PC-9 (cell line): ENCODE measurements around the gene DCAF15. TPM values are rescaled to one million over a fixed set of nuclear protein-coding genes. Genes with fewer than 3 reads are reported as not detected.

Experiments used
- BruUV-seq: library from RNA; stranded (reverse); fragments of 400-500 nt; replicated peaks from 2 replicates; lab custom pipeline; 2021; lab: Mats Ljungman, UMichigan
- CTCF ChIA-PET: fragments of 300-600 bp; sonication (Branson Sonifier 250); formaldehyde crosslinking; loops from one replicate; lab custom pipeline; 2022; ENCODE audit warnings: antibody characterized with exemption; lab: Charles Lee
- POLR2A ChIA-PET: fragments of 300-600 bp; sonication (Branson Sonifier 250); formaldehyde crosslinking; loops from one replicate; lab custom pipeline; 2022; ENCODE audit warnings: antibody characterized with exemption; ENCODE audit not compliant: unreplicated experiment; lab: Charles Lee
- DNase-seq, 2 experiments: peaks; one replicate each; pipeline versions ENCODE4 v3.0.0 to v3.0.0-alpha.2; 2015 to 2022; ENCODE audit warnings: mixed read lengths in 1 of 2
- H2AFZ ChIP-seq: fragments of 200-600 bp; sonication (generic); 2 replicates; pipeline ENCODE4 v1.8.1; 2017; ENCODE audit warnings: antibody characterized with exemption
- H3F3A ChIP-seq: fragments of 200-600 bp; sonication (generic); 2 replicates; pipeline ENCODE4 v1.8.1; 2017; ENCODE audit warnings: antibody characterized with exemption, mild to moderate bottlenecking, low read depth; ENCODE audit not compliant: insufficient read depth
- H3K27ac ChIP-seq: fragments of 200-600 bp; sonication (generic); 2 replicates; pipeline ENCODE4 v1.6.1; 2016; ENCODE audit warnings: mixed run types
- H3K27me3 ChIP-seq: fragments of 200-600 bp; sonication (generic); 2 replicates; pipeline ENCODE4 v1.6.1; 2016; ENCODE audit warnings: low read depth, mixed run types; ENCODE audit not compliant: insufficient read depth
- H3K36me3 ChIP-seq: fragments of 200-600 bp; sonication (generic); 2 replicates; pipeline ENCODE4 v1.6.1; 2016; ENCODE audit warnings: low read depth, mixed run types
- H3K4me1 ChIP-seq: fragments of 200-600 bp; sonication (generic); replicated peaks from 2 replicates; pipeline ENCODE4 v1.6.1; 2016; ENCODE audit warnings: mixed run types; ENCODE audit not compliant: insufficient read depth
- H3K4me2 ChIP-seq: fragments of 200-600 bp; sonication (generic); 2 replicates; pipeline ENCODE4 v1.6.1; 2017; ENCODE audit warnings: mixed run types
- H3K4me3 ChIP-seq: fragments of 200-600 bp; sonication (generic); 2 replicates; pipeline ENCODE4 v1.6.1; 2016; ENCODE audit warnings: mixed run types
- H3K79me2 ChIP-seq: fragments of 200-600 bp; sonication (generic); 2 replicates; pipeline ENCODE4 v1.6.1; 2017; ENCODE audit warnings: low read depth, mixed run types
- H3K9me2 ChIP-seq: fragments of 200-600 bp; sonication (generic); 2 replicates; pipeline ENCODE4 v1.8.1; 2017; ENCODE audit warnings: mild to moderate bottlenecking; ENCODE audit not compliant: insufficient read depth
- H3K9me3 ChIP-seq: fragments of 200-600 bp; sonication (generic); 2 replicates; pipeline ENCODE4 v1.8.1; 2016; ENCODE audit warnings: low read depth; ENCODE audit not compliant: insufficient read depth
- H4K20me1 ChIP-seq: fragments of 200-600 bp; sonication (generic); 2 replicates; pipeline ENCODE4 v1.8.1; 2017; ENCODE audit not compliant: insufficient read depth
- CTCF ChIP-seq: fragments of 200-600 bp; sonication (generic); conservative IDR thresholded peaks from 2 replicates; pipeline ENCODE4 v1.6.1; 2017; ENCODE audit warnings: mixed run types, antibody characterized with exemption, mild to moderate bottlenecking, moderate library complexity
- EZH2 ChIP-seq: fragments of 200-600 bp; sonication (generic); IDR thresholded peaks from 2 replicates; pipeline ENCODE4 v1.8.0; 2017; ENCODE audit warnings: antibody characterized with exemption, low read depth
- intact Hi-C: fragments of 100-400 bp; cut with micrococcal nuclease; formaldehyde crosslinking; loops from one replicate; pipeline ENCODE4 v1.10.0; 2022; ENCODE audit not compliant: unreplicated experiment
- total RNA-seq: library from RNA; stranded (reverse); gene quantifications from 2 replicates; pipeline ENCODE4 v1.2.3, GENCODE V29; 2021

The DCAF15 gene
- total RNA-seq, 1 experiment from 2014 or later = 35.3 TPM

DNA sequence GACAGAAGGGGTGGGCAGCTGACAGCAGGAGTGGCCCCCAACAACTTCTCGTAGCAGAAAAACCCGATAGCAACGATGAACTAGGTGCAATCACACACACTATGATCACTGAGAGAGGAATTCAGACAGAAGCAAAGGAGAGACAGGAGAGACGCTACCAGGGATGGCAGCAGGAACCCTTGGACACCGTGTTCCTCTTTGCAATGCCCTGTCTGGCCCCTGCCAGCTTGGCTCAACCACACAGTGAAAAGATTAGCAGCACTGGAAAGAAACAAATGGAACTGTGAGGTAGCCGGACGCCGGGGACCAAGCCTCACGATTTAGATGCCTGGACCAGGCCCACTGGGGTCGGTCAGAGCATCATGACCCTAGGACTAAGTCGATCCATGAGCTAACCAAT lies 23.6 kb downstream of the DCAF15 start:
- no peaks in the 10 kb centered on the region for H3K9me3 ChIP-seq
- H3F3A ChIP-seq = peaks cover 22% of the 10 kb centered on the region
- BruUV-seq = no TSS peak
- TF ChIP-seq EZH2 = no peak
- no peak for TF ChIP-seq CTCF
- no peaks in the 10 kb centered on the region for H3K4me1 ChIP-seq
- no peak for DNase-seq
- intact Hi-C loops = no loop called here
- no peaks in the 10 kb centered on the region for H3K27me3 ChIP-seq
- no peak overlapping the region for H3K4me2 ChIP-seq
- no peaks in the 10 kb centered on the region for H3K36me3 ChIP-seq
- no peak overlapping the region for H2AFZ ChIP-seq
- POLR2A ChIA-PET = no interaction called here
- no peaks in the 10 kb centered on the region for H4K20me1 ChIP-seq
- no peak overlapping the region for H3K4me3 ChIP-seq
- no peaks in the 10 kb centered on the region for H3K9me2 ChIP-seq
- H3K27ac ChIP-seq = no peak overlapping the region
- H3K79me2 ChIP-seq = no peaks in the 10 kb centered on the region
- CTCF ChIA-PET = interaction anchor here (0.5 kb wide), 1 partner anchor 479 kb away, joined by 5 read pairs; no protein-coding TSS in a partner anchor

GRCh38 chr19:13976446-13976845 lies 24.1 kb downstream of the DCAF15 start:
- POLR2A ChIA-PET = no interaction called here
- intact Hi-C loops = no loop called here
- no TSS peak for BruUV-seq

DNA sequence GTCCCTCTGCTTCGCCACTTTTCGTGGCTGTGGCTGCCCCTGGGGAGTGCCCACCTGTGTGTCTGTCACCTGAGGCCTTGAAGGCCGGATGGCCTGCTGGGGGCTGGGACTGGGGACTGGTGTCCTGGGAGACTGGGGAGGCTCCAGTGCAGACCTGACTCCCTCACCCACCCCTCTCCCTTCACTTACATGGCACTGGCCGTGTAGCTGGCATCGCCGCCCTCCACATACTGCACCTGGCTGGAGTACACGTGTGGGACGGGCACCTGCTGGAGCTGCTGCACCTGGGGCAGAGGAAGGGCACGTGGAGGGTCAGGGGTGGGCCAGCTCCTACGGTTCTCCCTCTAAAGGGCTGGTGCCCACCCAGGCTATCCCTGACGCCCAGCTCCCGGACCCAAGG lies 25.5 kb downstream of the DCAF15 start:
- ChIA-PET POLR2A (interaction anchor here (0.7 kb wide), 1 partner anchor 51 kb away, joined by 3 read pairs; no protein-coding TSS in a partner anchor), CTCF (no interaction called here)
- no peaks in the 10 kb centered on the region for H3K79me2 ChIP-seq
- intact Hi-C loops = no loop called here
- H3K4me3 ChIP-seq = no peak overlapping the region
- no peak for TF ChIP-seq EZH2
- TF ChIP-seq CTCF = no peak
- H3K9me2 ChIP-seq = no peaks in the 10 kb centered on the region
- H3K4me2 ChIP-seq = no peak overlapping the region
- BruUV-seq = no TSS peak
- no peak overlapping the region for H3K27ac ChIP-seq
- H3K4me1 ChIP-seq = no peaks in the 10 kb centered on the region
- no peaks in the 10 kb centered on the region for H4K20me1 ChIP-seq
- no peak for DNase-seq
- no peak overlapping the region for H2AFZ ChIP-seq
- H3F3A ChIP-seq = peaks cover 16% of the 10 kb centered on the region
- H3K27me3 ChIP-seq = no peaks in the 10 kb centered on the region
- H3K9me3 ChIP-seq = no peaks in the 10 kb centered on the region
- H3K36me3 ChIP-seq = no peaks in the 10 kb centered on the region

More at GRCh38 chr19:13976446-13976845, 24.1 kb downstream of the DCAF15 start:
- no peak overlapping the region for H3K4me2 ChIP-seq
- no peak for TF ChIP-seq EZH2
- TF ChIP-seq CTCF = no peak
- no peaks in the 10 kb centered on the region for H3K27me3 ChIP-seq
- CTCF ChIA-PET = no interaction called here
- H3K27ac ChIP-seq = no peak overlapping the region
- peaks cover 16% of the 10 kb centered on the region for H3F3A ChIP-seq
- no peak overlapping the region for H2AFZ ChIP-seq
- no peaks in the 10 kb centered on the region for H3K4me1 ChIP-seq
- no peak for DNase-seq
- H3K79me2 ChIP-seq = no peaks in the 10 kb centered on the region
- no peaks in the 10 kb centered on the region for H3K9me3 ChIP-seq
- no peaks in the 10 kb centered on the region for H3K9me2 ChIP-seq
- no peaks in the 10 kb centered on the region for H4K20me1 ChIP-seq
- H3K36me3 ChIP-seq = no peaks in the 10 kb centered on the region
- H3K4me3 ChIP-seq = no peak overlapping the region
